GM12878 (cell line): ENCODE data around the gene NACC1. TPM values are rescaled to one million over a fixed set of nuclear protein-coding genes. Genes with fewer than 3 reads are reported as not detected.

Experiments
- ATAC-seq: fragments of 200-7000 bp; cut with Tn5 transposase; 3 replicates; pipeline ENCODE4 v1.9.1; 2020; ENCODE audit warnings: mild to moderate bottlenecking, moderate library complexity
- BruUV-seq: library from RNA; stranded (reverse); fragments of 400-500 nt; replicated peaks from 2 replicates; lab custom pipeline; 2021; lab: Mats Ljungman, UMichigan
- CTCF ChIA-PET: fragments of 300-600 bp; sonication (Branson Sonifier 250); formaldehyde crosslinking; extraction: SDS; loops from one replicate; lab custom pipeline; 2021; ENCODE audit warnings: inconsistent platforms; lab: Yijun Ruan, JAX
- POLR2A ChIA-PET: fragments of 350-600 bp; formaldehyde crosslinking; extraction: SDS; loops from one replicate; lab custom pipeline; 2021; ENCODE audit warnings: inconsistent platforms; lab: Charles Lee
- RAD21 ChIA-PET: fragments of 300-600 bp; sonication (Branson Sonifier 250); formaldehyde crosslinking; loops from one replicate; lab custom pipeline; 2023; ENCODE audit warnings: antibody characterized with exemption; ENCODE audit not compliant: unreplicated experiment; lab: Charles Lee
- SMC1A ChIA-PET: fragments of 300-600 bp; sonication (Branson Sonifier 250); formaldehyde crosslinking; loops from one replicate; lab custom pipeline; 2023; ENCODE audit not compliant: unreplicated experiment, uncharacterized antibody; lab: Charles Lee
- DNase-seq: peaks from one replicate; pipeline ENCODE4 v3.0.0-alpha.2; 2011; ENCODE audit warnings: low read depth, low spot score
- FAIRE-seq: peaks from 3 replicates; lab custom pipeline; 2011; peaks lifted over from hg19 to GRCh38; lab: Jason Lieb, UNC
- H2AFZ ChIP-seq: 2 replicates; pipeline ENCODE4 v1.6.0; 2011; ENCODE audit warnings: low read depth, low read length, control low read depth; ENCODE audit not compliant: control insufficient read depth
- H3K27ac ChIP-seq: 2 replicates; pipeline ENCODE4 v1.5.1; 2011; ENCODE audit warnings: control low read depth; ENCODE audit not compliant: control insufficient read depth, insufficient read depth
- H3K27me3 ChIP-seq, 2 experiments: replicated peaks in 1 of 2; 2 replicates each; pipeline versions ENCODE4 v1.6.0 to v1.6.1; 2011; ENCODE audit warnings: low read length in 1 of 2; ENCODE audit not compliant: control insufficient read depth in 2 of 2, insufficient read depth in 2 of 2
- H3K36me3 ChIP-seq, 2 experiments: 2 replicates each; pipeline ENCODE4 v1.5.1; 2011; ENCODE audit warnings: low read length in 1 of 2; ENCODE audit not compliant: control insufficient read depth in 2 of 2, insufficient read depth in 2 of 2
- H3K4me1 ChIP-seq: 2 replicates; pipeline ENCODE4 v1.6.1; 2011; ENCODE audit warnings: mild to moderate bottlenecking, low read length, moderate library complexity, mixed read lengths; ENCODE audit not compliant: control insufficient read depth, insufficient read depth
- H3K4me2 ChIP-seq: 2 replicates; pipeline ENCODE4 v1.6.0; 2011; ENCODE audit warnings: control low read depth; ENCODE audit not compliant: control insufficient read depth, insufficient read depth
- H3K4me3 ChIP-seq: fragments of 200-600 bp; sonication (generic); 2 replicates; pipeline ENCODE4 v1.5.1; 2016
- H3K79me2 ChIP-seq: 2 replicates; pipeline ENCODE4 v1.6.0; 2011; ENCODE audit warnings: low read length; ENCODE audit not compliant: control insufficient read depth, insufficient read depth
- H3K9ac ChIP-seq: 2 replicates; pipeline ENCODE4 v1.8.0; 2011; ENCODE audit warnings: low read length, control low read depth, mixed read lengths; ENCODE audit not compliant: control insufficient read depth, insufficient read depth
- H3K9me3 ChIP-seq: replicated peaks from 3 replicates; pipeline ENCODE4 v1.5.1; 2011; ENCODE audit warnings: mild to moderate bottlenecking, low read length; ENCODE audit not compliant: control insufficient read depth, insufficient read depth
- H4K20me1 ChIP-seq: 2 replicates; pipeline ENCODE4 v1.6.0; 2011; ENCODE audit not compliant: control insufficient read depth, insufficient read depth
- BHLHE40 ChIP-seq, 2 experiments: fragments of 450-650 bp in 1 of 2; IDR thresholded peaks; 2 replicates each; pipeline ENCODE4 v1.6.1; 2011 to 2017; ENCODE audit warnings: low read depth in 2 of 2, borderline replicate concordance in 1 of 2, improper control_type of control experiment in 1 of 2, low read length in 1 of 2, mild to moderate bottlenecking in 1 of 2
- CBX3 ChIP-seq: fragments of 200-600 bp; sonication (generic); IDR thresholded peaks from 2 replicates; pipeline ENCODE4 v1.6.1; 2016; ENCODE audit warnings: low read depth, borderline replicate concordance
- DPF2 ChIP-seq: fragments of 450-650 bp; IDR thresholded peaks from 2 replicates; pipeline ENCODE4 v1.6.1; 2017; ENCODE audit warnings: mild to moderate bottlenecking
- MYC ChIP-seq: IDR thresholded peaks from 2 replicates; pipeline ENCODE4 v1.6.1; 2011; ENCODE audit warnings: mild to moderate bottlenecking, low read length, moderate library complexity, inconsistent platforms; ENCODE audit not compliant: insufficient read depth, insufficient replicate concordance, insufficient read length, severe bottlenecking
- NKRF ChIP-seq: fragments of 450-650 bp; conservative IDR thresholded peaks from 2 replicates; pipeline ENCODE4 v1.6.1; 2017; ENCODE audit warnings: mild to moderate bottlenecking, moderate library complexity
- RUNX3 ChIP-seq: IDR thresholded peaks from 2 replicates; pipeline ENCODE4 v1.6.1; 2012; ENCODE audit warnings: low read length, inconsistent platforms
- ZNF384 ChIP-seq: IDR thresholded peaks from 2 replicates; pipeline ENCODE4 v1.6.1; 2012; ENCODE audit warnings: low read depth, mild to moderate bottlenecking, low read length, improper control_type of control experiment, borderline replicate concordance
- ZSCAN29 ChIP-seq: fragments of 450-650 bp; IDR thresholded peaks from 2 replicates; pipeline ENCODE4 v1.6.1; 2017; ENCODE audit warnings: mild to moderate bottlenecking, moderate library complexity
- WGBS: methylation state at CpG from one replicate; pipeline ENCODE4 v1.1.6; 2016; ENCODE audit warnings: low lambda C conversion rate; ENCODE audit not compliant: insufficient replicate concordance, insufficient coverage; ENCODE audit errors: missing lambda C conversion rate; 5-methylcytosine and 5-hydroxymethylcytosine counted together
- in situ Hi-C: fragments of 300-500 bp; cut with MboI; formaldehyde crosslinking; loops from 9 replicates; pipeline ENCODE4 v1.14.3; 2018; ENCODE audit warnings: mixed read lengths
- intact Hi-C: fragments of 100-400 bp; cut with micrococcal nuclease; formaldehyde crosslinking; loops from one replicate; pipeline ENCODE4 v1.14.2; 2022; ENCODE audit not compliant: unreplicated experiment
- polyA plus RNA-seq, 11 experiments: library from polyadenylated mRNA; depleted of rRNA in 4 of 11; unstranded in 6 of 11; stranded (reverse) in 5 of 11; fragments of >200 nt; fragmentation: Nextera tagmentation in 4 of 11; fragmentation: Illumina TruSeq in 1 of 11; extraction: Ambion mirVana in 4 of 11; extraction: Trizol in 1 of 11; gene quantifications; 1 replicate in 1 of 11; 2 replicates in 10 of 11; pipeline versions ENCODE4 v1.2.1 to v1.2.3, GENCODE V29; 2011 to 2016; ENCODE audit warnings: inconsistent platforms in 2 of 11, missing spikeins in 2 of 11, low read depth in 1 of 11
- total RNA-seq, 4 experiments: library from RNA; depleted of rRNA in 3 of 4; stranded (reverse); fragments of >200 nt in 3 of 4; fragmentation: Illumina TruSeq in 1 of 4; extraction: Trizol in 1 of 4; gene quantifications; 2 replicates each; pipeline versions ENCODE4 v1.2.1 to v1.2.3, GENCODE V29; 2013 to 2021

NACC1 gene
- total and polyA plus RNA-seq, 10 of the 15 experiments (the other 5 are each of a cell fraction or from before 2014, with no cell fraction given): 0.18 to 120 (median 19.2) TPM

GRCh38 chr19:13120817-13121216 lies 2.8 kb downstream of the NACC1 start:
- FAIRE-seq: no peak
- CTCF ChIA-PET: interaction anchor here (1.3 to 3.0 kb wide), 2 partner anchors 16 to 29 kb away, joined by 3 to 13 read pairs; partner anchors contain the start of genes IER2 and STX10

More at GRCh38 chr19:13120817-13121216, 2.8 kb downstream of the NACC1 start:
- in situ Hi-C loops: no loop called here
- no peak for DNase-seq
- Histone ChIP-seq H3K27me3 (no peaks in the 10 kb centered on the region), H3K4me1 (peaks cover 25% of the 10 kb centered on the region), H3K79me2 (peaks cover 58% of the 10 kb centered on the region), H3K9ac (no peak overlapping the region; the same call in 1 of the 2 replicates)
- 88% methylated on average over 10 of the region's 10 CpGs for WGBS
- ATAC-seq: no peak
- intact Hi-C loops: no loop called here
- POLR2A ChIA-PET: interaction anchor here (0.6 to 0.9 kb wide), 2 partner anchors 9 to 32 kb away, joined by 3 read pairs; no protein-coding TSS in a partner anchor
- TF ChIP-seq DPF2: no peak
- TF ChIP-seq RUNX3: no peak
- no peak for TF ChIP-seq ZNF384
- TF ChIP-seq CBX3: no peak
- no peak for TF ChIP-seq NKRF
- no peak for TF ChIP-seq ZSCAN29
- no peak for TF ChIP-seq MYC
- TF ChIP-seq BHLHE40 (IDR thresholded peaks at IDR 0.05; ENCODE audit: borderline replicate concordance in 1 of 2, low read depth in 2 of 2, low read length in 1 of 2): no peak
- TF ChIP-seq, all 136 proteins: peak for 0
- Histone ChIP-seq H3K9me3 (no peaks in the 10 kb centered on the region), H3K4me3 (peak overlapping the region; percentile 32; the same call in 1 of the 2 replicates), H3K36me3 (peaks cover 5 to 7% of the 10 kb centered on the region in 2 experiments; a peak in 3 of 4 replicates), H4K20me1 (peaks cover 10% of the 10 kb centered on the region), H2AFZ (no peak overlapping the region), H3K27ac (no peak overlapping the region), H3K4me2 (peak overlapping the region; percentile 90; the same call in 1 of the 2 replicates)
- ChIA-PET SMC1A (no interaction called here), RAD21 (interaction anchor here (1.4 kb wide), 1 partner anchor 29 kb away, joined by 3 read pairs; the partner anchor contains the start of genes IER2 and STX10)
- no TSS peak for BruUV-seq
